Stimulated activated CD8-positive, alpha-beta memory T cell treated with anti-CD3 and anti-CD28 coated beads, Interleukin-2, amount 100 ng/mL, for 48 hours (primary cell): ENCODE data around the gene DEPDC5.
A peak's percentile ranks its signal among the peaks of the same experiment; 100 is the strongest.
"Not testable (repeated sequence)": the region's sequence is repeated elsewhere in the genome, so short reads cannot be mapped to it uniquely, and the experiment has no call there.

ENCODE experiments used
- DNase-seq, 2 donors: peaks; one replicate each; pipeline ENCODE4 v3.0.0-alpha.2; 2020; ENCODE audit warnings: low read depth in 2 of 2

Gene DEPDC5

GRCh38 chr22:31753634-31754501 is at the start of gene DEPDC5:
TSS of gene DEPDC5 (plus strand) at chr22:31754019. CDS start at chr22:31754922, 903 bp downstream.
- DNase-seq, result peak; percentile 94 to 95

DNA sequence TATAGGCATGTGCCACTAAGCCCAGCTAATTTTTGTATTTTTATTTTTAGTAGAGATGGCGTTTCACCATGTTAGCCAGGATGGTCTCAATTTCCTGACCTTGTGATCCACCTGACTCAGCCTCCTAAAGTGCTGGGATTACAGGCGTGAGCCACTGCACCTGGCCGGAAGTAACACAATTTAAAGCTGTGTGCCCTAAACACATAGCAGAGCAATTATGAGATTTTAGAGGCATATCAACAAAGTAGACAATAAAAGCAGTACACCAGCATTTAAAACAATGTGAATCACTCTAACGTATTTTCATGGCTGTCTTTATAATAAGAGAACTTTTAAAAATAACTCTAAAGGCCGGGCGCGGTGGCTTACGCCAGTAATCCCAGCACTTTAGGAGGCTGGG is 46.3 kb upstream of the DEPDC5 start:
- DNase-seq, result no peak

DNA sequence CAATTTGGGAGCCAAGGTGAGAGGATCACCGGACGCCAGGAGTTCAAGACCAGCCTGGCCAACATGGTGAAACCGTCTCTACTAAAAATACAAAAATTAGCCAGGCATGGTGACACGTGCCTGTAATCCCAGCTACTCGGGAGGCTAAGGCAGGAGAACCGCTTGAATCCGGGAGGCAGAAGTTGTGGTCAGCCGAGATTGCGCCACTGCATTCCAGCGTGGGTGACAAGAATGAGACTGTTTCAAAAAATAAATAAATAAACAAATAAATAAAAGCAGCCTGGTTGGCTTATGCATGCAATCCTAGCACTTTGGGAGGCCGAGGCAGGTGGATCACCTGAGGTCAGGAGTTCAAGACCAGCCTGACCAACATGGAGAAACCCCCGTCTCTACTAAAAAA is 42.6 kb upstream of the DEPDC5 start:
- DNase-seq, result not testable (repeated sequence)

DNA sequence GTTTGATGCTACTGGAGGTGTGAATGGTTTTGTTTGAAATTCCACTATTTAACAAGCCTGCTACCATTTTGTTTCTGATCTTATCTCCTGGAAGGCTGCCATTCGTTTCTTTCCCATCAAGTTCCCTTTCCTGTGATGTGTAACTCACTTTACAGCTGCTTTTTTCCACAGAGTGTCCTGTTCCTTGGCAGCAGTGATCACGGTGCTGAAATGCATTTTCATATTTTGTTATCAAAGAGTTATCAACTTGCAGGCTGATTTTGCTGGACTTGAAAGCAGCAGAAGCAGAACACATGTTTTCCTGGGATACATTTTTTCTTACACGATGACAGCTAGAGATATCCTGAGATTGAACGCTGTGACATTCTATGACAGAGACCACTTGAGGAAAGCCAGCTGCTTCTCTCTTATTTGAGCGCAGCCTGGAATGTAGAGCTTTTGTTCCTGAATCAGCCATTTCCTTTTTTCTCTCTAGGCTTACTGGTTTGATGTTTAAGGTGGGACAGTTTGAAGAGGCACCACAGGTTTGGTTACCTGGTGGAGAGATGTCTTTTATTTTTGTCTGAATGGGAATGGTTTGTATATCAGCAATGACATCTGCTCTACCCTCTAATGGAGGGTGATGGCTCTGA is 38.6 kb upstream of the DEPDC5 start:
- DNase-seq, result no peak

- no peak for DNase-seq
Observed at GRCh38 chr22:31719850-31720471, 33.9 kb upstream of the DEPDC5 start.

DNA sequence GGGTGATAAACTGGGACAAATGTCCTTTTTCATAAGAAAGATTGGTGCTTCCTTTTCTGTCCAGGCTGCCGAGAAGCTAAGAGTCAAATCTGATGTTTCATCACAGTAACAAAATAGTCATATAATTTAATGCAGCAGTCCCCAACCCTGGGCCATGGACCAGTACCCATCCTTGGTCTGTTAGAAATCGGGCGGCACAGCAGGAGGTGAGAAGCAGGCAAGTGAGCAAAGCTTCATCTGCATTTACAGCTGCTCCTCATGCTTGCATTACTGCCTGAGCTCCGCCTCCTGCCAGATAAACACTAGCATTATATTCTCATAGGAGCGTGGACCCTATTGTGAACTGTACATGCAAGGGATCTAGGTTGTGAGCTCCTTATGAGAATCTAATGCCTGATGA is 30.1 kb upstream of the DEPDC5 start:
- no peak for DNase-seq

DNA sequence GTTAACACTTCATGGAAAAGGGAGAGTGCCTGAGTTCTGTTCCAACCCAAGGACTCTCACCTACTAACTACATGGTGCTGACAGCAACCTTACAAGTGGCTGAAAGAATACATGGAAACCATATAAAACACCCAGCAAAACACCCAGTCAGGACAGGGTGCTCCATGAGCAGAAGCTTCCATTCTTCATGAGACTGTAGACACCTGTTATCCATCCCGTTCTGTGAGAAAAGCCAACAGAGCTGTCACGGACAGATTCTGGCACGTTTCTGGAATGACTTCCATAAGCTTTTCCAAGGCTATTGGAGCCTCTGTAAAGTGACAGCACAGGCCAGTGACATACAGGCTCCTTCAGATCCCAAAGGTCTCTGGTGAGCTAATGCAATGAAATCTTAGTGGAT is 27.1 kb upstream of the DEPDC5 start:
- DNase-seq, result no peak

DNA sequence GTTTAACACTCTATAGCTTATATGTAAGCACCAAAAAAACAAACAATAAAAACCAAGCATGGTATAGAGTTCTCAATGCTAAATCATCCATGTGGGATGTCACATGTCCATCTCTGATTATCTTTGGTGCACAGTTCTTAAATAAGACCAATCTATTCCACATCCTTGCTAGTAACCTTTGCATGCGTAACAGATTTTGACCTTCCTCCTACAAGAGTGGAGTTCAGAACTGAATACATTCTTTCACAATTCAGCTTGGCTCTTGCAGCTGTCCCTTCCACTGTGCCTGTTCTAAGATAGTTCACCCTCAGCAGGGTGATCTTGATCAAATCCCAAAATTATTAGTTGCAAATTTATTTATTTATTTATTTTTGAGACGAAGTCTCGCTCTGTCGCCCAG is 25.0 kb upstream of the DEPDC5 start:
- no peak for DNase-seq

DNA sequence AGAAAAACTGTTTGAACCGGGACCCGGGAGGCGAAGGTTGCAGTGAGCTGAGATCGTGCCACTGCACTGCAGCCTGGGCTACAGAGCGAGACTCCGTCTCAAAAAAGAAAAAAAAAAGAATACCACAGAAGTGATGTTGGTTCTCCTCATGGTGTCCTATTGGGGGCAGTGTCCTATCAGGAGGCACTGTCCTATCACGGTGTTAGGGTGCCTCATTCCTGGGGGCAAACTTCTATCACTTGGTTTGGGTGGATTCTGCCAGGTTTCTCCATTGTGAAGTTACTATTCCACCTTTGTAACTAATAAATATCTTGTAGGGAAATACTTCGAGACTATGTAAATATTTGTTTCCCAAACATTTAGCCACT is 23.5 kb upstream of the DEPDC5 start:
- DNase-seq, result no peak

- no peak for DNase-seq
Observed at GRCh38 chr22:31732089-31732829, 21.6 kb upstream of the DEPDC5 start.

GRCh38 chr22:31733580-31734079 is 20.2 kb upstream of the DEPDC5 start:
- no peak for DNase-seq

- no peak for DNase-seq
Observed at GRCh38 chr22:31734512-31734911, 19.3 kb upstream of the DEPDC5 start.

DNA sequence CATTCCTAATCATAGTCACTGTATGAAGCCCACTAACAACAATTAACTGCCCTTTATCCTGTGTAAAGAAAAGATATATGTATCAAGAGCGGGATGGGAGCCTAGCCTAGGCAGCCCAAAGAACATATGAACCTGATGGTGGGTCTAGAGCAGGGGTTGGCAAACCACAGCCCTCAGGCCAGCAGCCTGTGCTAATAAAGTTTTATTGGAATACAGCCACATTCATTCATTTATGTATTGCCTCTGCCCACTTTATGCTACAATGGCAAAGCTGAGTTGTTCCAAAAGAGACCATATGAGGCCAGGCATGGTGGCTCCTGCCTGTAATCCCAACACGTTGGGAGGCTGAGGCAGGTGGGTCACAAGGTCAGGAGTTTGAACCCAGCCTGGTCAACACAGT is 17.4 kb upstream of the DEPDC5 start:
- no peak for DNase-seq

GRCh38 chr22:31737932-31738331 is 15.9 kb upstream of the DEPDC5 start:
- DNase-seq, result no peak

DNA sequence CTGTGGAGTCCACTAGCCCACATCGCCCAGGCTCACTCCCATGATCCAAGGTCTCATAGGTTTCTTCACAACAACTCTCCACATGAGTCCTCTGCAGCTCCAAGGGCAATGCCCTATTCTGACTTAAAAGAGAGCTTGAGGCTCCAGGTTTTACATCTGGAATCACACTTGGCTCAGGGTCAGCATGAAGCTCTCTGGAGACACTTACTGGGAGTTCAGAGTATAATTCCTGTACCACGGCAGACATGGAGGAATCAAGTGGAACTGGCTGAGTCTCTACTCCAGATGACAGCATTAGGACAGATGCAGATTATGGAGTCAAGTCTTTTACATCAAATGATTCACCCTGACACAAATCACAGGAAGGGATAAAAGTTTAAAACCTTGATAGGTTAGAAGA is 15.3 kb upstream of the DEPDC5 start:
- DNase-seq, result no peak

- no peak for DNase-seq
Observed at GRCh38 chr22:31739795-31740201, 14.0 kb upstream of the DEPDC5 start.

GRCh38 chr22:31740314-31740713 is 13.5 kb upstream of the DEPDC5 start:
- not testable (repeated sequence) for DNase-seq

- DNase-seq, result no peak
Observed at GRCh38 chr22:31742115-31742514, 11.7 kb upstream of the DEPDC5 start.

- DNase-seq, result no peak
Observed at GRCh38 chr22:31742682-31743081, 11.1 kb upstream of the DEPDC5 start.

GRCh38 chr22:31743871-31744270 is 9.9 kb upstream of the DEPDC5 start:
- DNase-seq, result no peak

GRCh38 chr22:31747441-31747840 is 6.4 kb upstream of the DEPDC5 start:
- DNase-seq, result no peak

GRCh38 chr22:31748490-31748889 is 5.3 kb upstream of the DEPDC5 start:
- DNase-seq, result no peak
